Measurements from ENCODE around the gene PAM.

DNA sequence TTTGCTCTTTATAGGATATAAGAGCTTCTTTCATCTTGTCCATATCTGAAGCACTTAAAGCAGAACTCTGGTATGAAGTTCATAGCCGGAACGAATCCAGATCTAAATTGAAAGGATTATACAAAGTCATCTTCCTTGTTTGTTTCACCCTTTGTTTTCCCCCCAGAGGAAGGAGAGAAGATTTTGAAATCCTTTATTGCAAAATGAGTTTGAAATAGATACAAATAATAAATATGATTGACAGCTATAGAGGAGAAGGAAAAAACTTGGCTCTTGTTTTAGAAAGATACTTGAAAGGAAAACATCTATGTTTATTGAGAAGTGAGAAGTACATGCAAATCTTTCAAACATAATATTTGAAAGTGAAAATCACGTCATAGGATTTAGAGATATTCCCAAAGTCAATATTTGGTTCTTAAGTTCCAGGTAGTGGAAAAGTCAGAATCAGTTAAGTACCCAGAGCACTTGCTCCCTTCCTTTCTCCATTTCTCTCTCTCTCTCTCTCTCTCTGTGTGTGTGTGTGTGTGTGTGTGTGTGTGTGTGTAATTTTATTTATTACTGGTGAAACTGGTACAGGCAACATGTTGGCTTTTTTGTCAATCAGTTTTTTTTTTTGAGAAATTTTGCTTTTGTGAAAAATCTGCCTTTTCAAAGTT, 27.2 kb downstream of the PAM start:
- TF ChIP-seq, protein P1, sequence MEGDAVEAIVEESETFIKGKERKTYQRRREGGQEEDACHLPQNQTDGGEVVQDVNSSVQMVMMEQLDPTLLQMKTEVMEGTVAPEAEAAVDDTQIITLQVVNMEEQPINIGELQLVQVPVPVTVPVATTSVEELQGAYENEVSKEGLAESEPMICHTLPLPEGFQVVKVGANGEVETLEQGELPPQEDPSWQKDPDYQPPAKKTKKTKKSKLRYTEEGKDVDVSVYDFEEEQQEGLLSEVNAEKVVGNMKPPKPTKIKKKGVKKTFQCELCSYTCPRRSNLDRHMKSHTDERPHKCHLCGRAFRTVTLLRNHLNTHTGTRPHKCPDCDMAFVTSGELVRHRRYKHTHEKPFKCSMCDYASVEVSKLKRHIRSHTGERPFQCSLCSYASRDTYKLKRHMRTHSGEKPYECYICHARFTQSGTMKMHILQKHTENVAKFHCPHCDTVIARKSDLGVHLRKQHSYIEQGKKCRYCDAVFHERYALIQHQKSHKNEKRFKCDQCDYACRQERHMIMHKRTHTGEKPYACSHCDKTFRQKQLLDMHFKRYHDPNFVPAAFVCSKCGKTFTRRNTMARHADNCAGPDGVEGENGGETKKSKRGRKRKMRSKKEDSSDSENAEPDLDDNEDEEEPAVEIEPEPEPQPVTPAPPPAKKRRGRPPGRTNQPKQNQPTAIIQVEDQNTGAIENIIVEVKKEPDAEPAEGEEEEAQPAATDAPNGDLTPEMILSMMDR (IDR thresholded peaks at IDR 0.05; ENCODE audit: insufficient read depth, low read length, poor library complexity, severe bottlenecking), result no peak
- no peak for TF ChIP-seq EZH2phosphoT487 (conservative IDR thresholded peaks at IDR 0.05; ENCODE audit: low read length)
